Naive B cell (primary cell): ENCODE measurements around the gene TRIM61. TPM values are rescaled to one million over a fixed set of nuclear protein-coding genes. Genes with fewer than 3 reads are reported as not detected.
"Not testable (repeated sequence)": the region's sequence is repeated elsewhere in the genome, so short reads cannot be mapped to it uniquely, and the experiment has no call there.

Experiments
- ATAC-seq, 2 donors: fragments of 150-1000 bp; cut with Tn5 transposase; 2 replicates each; pipeline ENCODE4 v1.10.0; 2021; ENCODE audit warnings: low read depth in 2 of 2, mild to moderate bottlenecking in 2 of 2, moderate library complexity in 2 of 2
- DNase-seq: peaks from one replicate; pipeline ENCODE4 v3.0.0; 2022
- H3K27ac Mint-ChIP-seq, 6 donors: one replicate each; pipeline ENCODE4 v1.8.0; 2020 to 2022; ENCODE audit warnings: mild to moderate bottlenecking in 6 of 6, mixed read lengths in 6 of 6, moderate library complexity in 5 of 6, inconsistent platforms in 2 of 6
- H3K27me3 Mint-ChIP-seq, 3 donors: one replicate each; pipeline ENCODE4 v1.8.0; 2021 to 2022; ENCODE audit warnings: mixed read lengths in 3 of 3, mild to moderate bottlenecking in 1 of 3
- H3K36me3 Mint-ChIP-seq, 2 donors: one replicate each; pipeline ENCODE4 v1.8.0; 2020 to 2022; ENCODE audit warnings: mixed read lengths in 2 of 2, inconsistent platforms in 1 of 2, mild to moderate bottlenecking in 1 of 2
- H3K4me1 Mint-ChIP-seq, 3 donors: one replicate each; pipeline ENCODE4 v1.8.0; 2020 to 2022; ENCODE audit warnings: mixed read lengths in 3 of 3, inconsistent platforms in 1 of 3, mild to moderate bottlenecking in 1 of 3, moderate library complexity in 1 of 3
- H3K4me3 Mint-ChIP-seq, 8 donors: one replicate each; pipeline ENCODE4 v1.8.0; 2020 to 2022; ENCODE audit warnings: mild to moderate bottlenecking in 8 of 8, mixed read lengths in 8 of 8, moderate library complexity in 8 of 8, inconsistent platforms in 2 of 8
- H3K9me3 Mint-ChIP-seq, 7 donors: one replicate each; pipeline ENCODE4 v1.8.0; 2020 to 2022; ENCODE audit warnings: mixed read lengths in 7 of 7, mild to moderate bottlenecking in 5 of 7, inconsistent platforms in 2 of 7, moderate library complexity in 1 of 7
- polyA plus RNA-seq, 6 donors: library from polyadenylated mRNA; unstranded; fragments of 300-500 nt; fragmentation: Illumina TruSeq; gene quantifications; one replicate each; pipeline ENCODE4 v1.2.3, GENCODE V29; 2021; ENCODE audit warnings: low read depth in 6 of 6

The TRIM61 gene
- polyA plus RNA-seq, 6 donors from 2014 or later: 0.49 to 2.4 (median 2.2) TPM; not detected in 1

DNA sequence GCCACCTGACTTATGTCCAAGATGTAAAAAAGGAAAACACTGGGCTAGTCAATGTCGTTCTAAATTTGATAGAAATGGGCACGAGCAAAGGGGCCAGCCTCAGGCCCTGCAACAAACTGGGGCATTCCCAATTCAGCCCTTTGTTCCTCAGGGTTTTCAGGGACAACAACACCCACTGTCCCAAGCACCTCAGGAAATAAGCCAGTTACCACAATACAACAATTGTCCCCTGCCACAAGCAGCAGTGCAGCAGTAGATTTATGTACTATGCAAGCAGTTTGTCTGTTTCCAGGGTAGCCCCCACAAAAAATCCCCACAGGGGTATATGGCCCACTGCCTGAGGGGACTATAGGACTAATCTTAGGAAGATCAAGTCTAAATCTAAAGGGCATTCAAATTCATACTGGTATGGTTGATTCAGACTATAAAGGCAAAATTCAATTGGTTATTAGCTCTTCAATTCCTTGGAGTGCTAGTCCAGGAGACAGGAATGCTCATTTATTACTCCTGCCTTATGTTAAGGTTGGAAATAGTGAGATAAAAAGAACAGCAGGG, 21.1 kb upstream of the TRIM61 start:
- H3K36me3 Mint-ChIP-seq, H3K4me1 Mint-ChIP-seq, H3K27ac Mint-ChIP-seq, ATAC-seq, H3K9me3 Mint-ChIP-seq, H3K4me3 Mint-ChIP-seq, DNase-seq: not testable (repeated sequence)
- peaks cover 11 to 24% (median 23%) of the 10 kb centered on the region in 3 donors for H3K27me3 Mint-ChIP-seq

DNA sequence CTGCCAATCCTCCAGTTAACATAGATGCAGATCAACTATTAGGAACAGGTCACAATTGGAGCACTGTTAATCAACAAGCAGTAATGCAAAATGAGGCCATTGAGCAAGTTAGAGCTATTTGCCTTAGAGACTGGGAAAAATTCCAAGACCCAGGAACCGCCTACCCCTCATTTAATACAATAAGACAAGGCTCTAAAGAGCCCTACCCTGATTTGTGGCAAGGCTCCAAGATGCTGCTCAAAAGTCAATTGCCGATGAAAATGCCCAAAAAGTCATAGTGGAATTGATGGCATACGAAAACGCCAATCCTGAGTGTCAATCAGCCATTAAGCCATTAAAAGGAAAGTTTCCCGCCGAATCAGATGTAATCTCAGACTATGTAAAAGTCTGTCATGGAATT, 20.5 kb upstream of the TRIM61 start:
- Mint-ChIP-seq H3K4me3 (no peak overlapping the region), H3K27ac (no peak overlapping the region), H3K9me3 (peaks cover 0 to 2% (median 0%) of the 10 kb centered on the region in 7 donors), H3K27me3 (peaks cover 11 to 25% (median 23%) of the 10 kb centered on the region in 3 donors), H3K4me1 (no peaks in the 10 kb centered on the region), H3K36me3 (no peaks in the 10 kb centered on the region)
- DNase-seq (no peak), ATAC-seq (no peak)

GRCh38 chr4:164997324-164997723, 19.9 kb upstream of the TRIM61 start:
- DNase-seq (no peak), ATAC-seq (no peak)
- H3K27ac Mint-ChIP-seq: no peak overlapping the region
- H3K4me3 Mint-ChIP-seq: no peak overlapping the region
- H3K4me1 Mint-ChIP-seq: no peaks in the 10 kb centered on the region
- peaks cover 11 to 25% (median 23%) of the 10 kb centered on the region in 3 donors for H3K27me3 Mint-ChIP-seq
- peaks cover 0 to 2% (median 0%) of the 10 kb centered on the region in 7 donors for H3K9me3 Mint-ChIP-seq
- no peaks in the 10 kb centered on the region for H3K36me3 Mint-ChIP-seq

GRCh38 chr4:164996123-164996522, 18.7 kb upstream of the TRIM61 start:
- ATAC-seq, H3K4me3 Mint-ChIP-seq, DNase-seq, H3K4me1 Mint-ChIP-seq, H3K27ac Mint-ChIP-seq, H3K36me3 Mint-ChIP-seq, H3K9me3 Mint-ChIP-seq: not testable (repeated sequence)
- H3K27me3 Mint-ChIP-seq: peaks cover 15 to 25% (median 23%) of the 10 kb centered on the region in 3 donors

DNA sequence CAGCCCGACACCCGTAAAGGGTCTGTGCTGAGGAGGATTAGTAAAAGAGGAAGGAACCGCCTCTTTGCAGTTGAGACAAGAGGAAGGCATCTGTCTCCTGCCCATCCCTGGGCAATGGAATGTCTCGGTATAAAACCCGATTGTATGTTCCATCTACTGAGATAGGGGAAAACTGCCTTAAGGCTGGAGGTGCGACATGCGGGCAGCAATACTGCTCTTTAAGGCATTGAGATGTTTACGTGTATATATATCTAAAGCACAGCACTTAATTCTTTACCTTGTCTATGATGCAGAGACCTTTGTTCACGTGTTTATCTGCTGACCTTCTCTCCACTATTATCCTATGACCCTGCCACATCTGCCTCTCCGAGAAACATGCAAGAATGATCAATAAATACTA, 13.3 kb upstream of the TRIM61 start:
- DNase-seq, ATAC-seq, H3K4me1 Mint-ChIP-seq, H3K27ac Mint-ChIP-seq, H3K36me3 Mint-ChIP-seq, H3K4me3 Mint-ChIP-seq, H3K9me3 Mint-ChIP-seq: not testable (repeated sequence)
- peaks cover 9 to 13% (median 12%) of the 10 kb centered on the region in 3 donors for H3K27me3 Mint-ChIP-seq

GRCh38 chr4:164989471-164989870, 12.0 kb upstream of the TRIM61 start:
- Mint-ChIP-seq H3K27me3 (peaks cover 8 to 13% (median 9%) of the 10 kb centered on the region in 3 donors), H3K4me3 (no peak overlapping the region), H3K36me3 (no peaks in the 10 kb centered on the region), H3K4me1 (no peaks in the 10 kb centered on the region), H3K27ac (no peak overlapping the region), H3K9me3 (peaks cover 0 to 5% (median 4%) of the 10 kb centered on the region in 7 donors)
- DNase-seq: no peak
- ATAC-seq: no peak

GRCh38 chr4:164971929-164972328, 5.5 kb downstream of the TRIM61 start:
- peaks cover 8 to 30% (median 12%) of the 10 kb centered on the region in 3 donors for H3K4me1 Mint-ChIP-seq
- not testable (repeated sequence) for ATAC-seq, H3K27me3 Mint-ChIP-seq, H3K9me3 Mint-ChIP-seq, DNase-seq, H3K4me3 Mint-ChIP-seq
- peak overlapping the region in 2 of 6 donors; percentile 30 to 43 for H3K27ac Mint-ChIP-seq
- H3K36me3 Mint-ChIP-seq: peaks cover 0 to 11% of the 10 kb centered on the region in 2 donors

- no peak for DNase-seq
- Mint-ChIP-seq H3K36me3 (peaks cover 0 to 7% of the 10 kb centered on the region in 2 donors), H3K9me3 (peaks cover 0 to 20% (median 5%) of the 10 kb centered on the region in 7 donors), H3K4me1 (peaks cover 19 to 30% (median 20%) of the 10 kb centered on the region in 3 donors), H3K4me3 (no peak overlapping the region), H3K27me3 (no peaks in the 10 kb centered on the region), H3K27ac (no peak overlapping the region)
- no peak for ATAC-seq
Observed at GRCh38 chr4:164959896-164960295, 17.6 kb downstream of the TRIM61 start.

DNA sequence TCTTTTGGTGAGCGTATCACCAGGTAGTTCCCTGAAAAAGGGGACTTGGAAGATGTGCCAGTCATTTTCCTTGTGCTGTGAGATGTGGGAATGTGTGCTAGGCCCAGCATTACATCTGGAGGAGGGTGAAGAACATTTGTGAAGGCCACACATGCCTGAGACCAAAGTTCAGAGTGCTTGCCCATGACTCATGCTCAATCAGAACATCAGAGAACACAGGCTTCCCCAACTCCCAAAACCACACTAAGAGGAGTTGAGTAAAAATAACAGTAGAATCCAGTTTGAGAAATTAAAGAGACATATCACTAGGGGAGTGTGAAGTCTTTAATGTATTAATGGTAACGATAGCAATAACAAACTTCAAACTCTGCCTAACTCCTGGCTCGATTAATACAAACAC, 18.0 kb downstream of the TRIM61 start:
- not testable (repeated sequence) for H3K4me3 Mint-ChIP-seq, H3K36me3 Mint-ChIP-seq

DNA sequence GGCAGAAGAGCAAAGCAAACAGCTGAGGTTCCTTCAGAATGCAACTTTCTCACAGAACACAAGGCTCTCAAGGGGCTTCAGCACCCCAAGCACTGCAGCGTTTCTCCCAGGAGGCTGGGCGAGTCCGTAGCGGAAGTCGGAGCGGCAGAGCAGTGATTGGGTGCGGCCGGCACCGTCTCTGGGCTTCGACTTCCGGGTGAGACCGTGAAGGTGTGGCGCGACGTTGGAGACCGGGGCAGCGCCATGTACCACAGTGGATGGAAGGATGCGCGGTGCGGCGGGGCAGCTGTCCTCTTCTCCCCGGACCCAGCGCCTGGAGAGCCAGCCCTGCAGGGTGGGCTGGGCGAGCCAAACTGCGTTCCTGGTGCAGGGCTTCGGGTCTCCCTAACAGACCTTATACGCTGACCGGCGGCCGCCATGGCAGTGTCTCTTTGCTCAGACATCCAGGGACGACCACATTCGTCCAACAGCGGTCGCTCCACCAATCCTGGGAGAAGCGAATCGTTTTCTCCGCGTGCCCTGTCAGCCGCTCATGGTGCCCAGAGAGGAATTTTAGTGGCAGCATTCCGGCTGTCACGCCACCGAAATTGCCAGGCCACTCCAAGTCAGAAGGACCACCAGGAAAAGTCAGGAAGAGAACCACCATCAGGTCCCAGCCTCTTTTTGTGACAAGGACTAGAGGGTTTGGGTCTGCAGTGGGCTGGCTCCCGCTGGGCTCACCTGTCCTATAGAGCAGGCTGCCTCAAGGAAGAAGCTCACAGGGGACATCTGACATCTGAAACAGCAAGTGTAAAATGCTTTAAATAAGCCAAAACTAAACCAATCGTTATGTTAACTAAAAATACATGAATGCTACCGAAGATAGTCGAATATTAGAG, 20.5 kb downstream of the TRIM61 start:
- peaks cover 8 to 9% (median 8%) of the 10 kb centered on the region in 3 donors for H3K27me3 Mint-ChIP-seq
- ATAC-seq (peak; percentile 100), DNase-seq (peak; percentile 52)
- H3K4me3 Mint-ChIP-seq: peak overlapping the region; percentile 89 to 94 (median 92)
- peaks cover 0 to 7% of the 10 kb centered on the region in 2 donors for H3K36me3 Mint-ChIP-seq
- peaks cover 19 to 30% (median 20%) of the 10 kb centered on the region in 3 donors for H3K4me1 Mint-ChIP-seq
- peaks cover 0 to 20% (median 5%) of the 10 kb centered on the region in 7 donors for H3K9me3 Mint-ChIP-seq
- H3K27ac Mint-ChIP-seq: peak overlapping the region; percentile 18 to 84 (median 66)

More for the DNA sequence above, 18.0 kb downstream of the TRIM61 start:
- not testable (repeated sequence) for H3K27me3 Mint-ChIP-seq, ATAC-seq, H3K27ac Mint-ChIP-seq, DNase-seq
- Mint-ChIP-seq H3K9me3 (peaks cover 0 to 20% (median 5%) of the 10 kb centered on the region in 7 donors), H3K4me1 (peaks cover 19 to 30% (median 20%) of the 10 kb centered on the region in 3 donors)

GRCh38 chr4:164955107-164955805, 22.2 kb downstream of the TRIM61 start:
- Mint-ChIP-seq H3K4me3 (peak overlapping the region; percentile 35 to 93 (median 78)), H3K9me3 (peaks cover 0 to 20% (median 4%) of the 10 kb centered on the region in 7 donors), H3K4me1 (peaks cover 19 to 30% (median 20%) of the 10 kb centered on the region in 3 donors), H3K27ac (peak overlapping the region in 1 of 6 donors; percentile 39), H3K27me3 (peaks cover 19 to 25% (median 24%) of the 10 kb centered on the region in 3 donors), H3K36me3 (peaks cover 0 to 7% of the 10 kb centered on the region in 2 donors)
- DNase-seq: no peak
- ATAC-seq: no peak

DNA sequence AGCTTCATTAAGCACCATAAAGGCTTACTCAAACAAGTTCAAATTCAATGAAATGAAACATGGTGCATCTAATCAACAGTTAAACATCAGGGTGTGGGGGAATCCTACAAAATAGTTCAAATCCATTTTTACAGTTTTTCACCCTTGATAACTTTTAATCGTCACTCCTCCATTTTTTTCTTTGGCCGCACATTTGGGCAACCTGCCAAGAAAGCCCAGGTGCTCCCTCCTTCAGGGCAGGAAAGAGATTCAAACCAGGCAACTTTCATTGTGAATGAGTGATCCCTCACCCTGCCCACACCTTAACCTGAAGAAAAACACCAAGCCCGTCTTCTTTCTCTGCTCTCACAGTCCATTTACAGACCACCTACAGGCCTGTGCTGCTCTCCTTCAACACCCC, 24.9 kb downstream of the TRIM61 start:
- Mint-ChIP-seq H3K4me3 (no peak overlapping the region), H3K36me3 (peaks cover 0 to 7% of the 10 kb centered on the region in 2 donors), H3K9me3 (peaks cover 0 to 5% (median 2%) of the 10 kb centered on the region in 7 donors), H3K4me1 (peaks cover 12 to 20% (median 16%) of the 10 kb centered on the region in 3 donors), H3K27ac (no peak overlapping the region), H3K27me3 (peaks cover 33 to 47% (median 41%) of the 10 kb centered on the region in 3 donors)
- DNase-seq (no peak), ATAC-seq (no peak)
